H9 (cell line): Measurements from ENCODE around the gene DCXR. TPM values are rescaled to one million over a fixed set of nuclear protein-coding genes. Genes with fewer than 3 reads are reported as not detected.

Experiments used
- DNase-seq: peaks from one replicate; pipeline ENCODE4 v3.0.0-alpha.2; 2017
- H2AFZ ChIP-seq: one replicate; pipeline ENCODE4 v1.6.1; 2013; ENCODE audit warnings: mild to moderate bottlenecking, low read length, control low read depth, moderate library complexity
- H2AK5ac ChIP-seq: 2 replicates; pipeline ENCODE4 v1.6.1; 2013; ENCODE audit warnings: low read length, control low read depth, mixed read lengths; ENCODE audit not compliant: insufficient read length
- H2BK120ac ChIP-seq: one replicate; pipeline ENCODE4 v1.6.1; 2013; ENCODE audit warnings: low read depth, mild to moderate bottlenecking, low read length, control low read depth, inconsistent platforms; ENCODE audit not compliant: poor library complexity, severe bottlenecking
- H2BK12ac ChIP-seq: 2 replicates; pipeline ENCODE4 v1.6.1; 2013; ENCODE audit warnings: low read length, control low read depth, mixed read lengths, low read depth; ENCODE audit not compliant: insufficient read length
- H2BK15ac ChIP-seq: 2 replicates; pipeline ENCODE4 v1.6.1; 2013; ENCODE audit warnings: low read depth, low read length, control low read depth
- H2BK20ac ChIP-seq: one replicate; pipeline ENCODE4 v1.6.1; 2013; ENCODE audit warnings: low read depth, mild to moderate bottlenecking, low read length, control low read depth, inconsistent platforms; ENCODE audit not compliant: poor library complexity, severe bottlenecking
- H2BK5ac ChIP-seq: 2 replicates; pipeline ENCODE4 v1.6.1; 2013; ENCODE audit warnings: low read length, control low read depth, mixed read lengths; ENCODE audit not compliant: insufficient read length
- H3K14ac ChIP-seq: 2 replicates; pipeline ENCODE4 v1.6.1; 2013; ENCODE audit warnings: low read length, control low read depth; ENCODE audit not compliant: insufficient read depth
- H3K18ac ChIP-seq: 2 replicates; pipeline ENCODE4 v1.6.1; 2013; ENCODE audit warnings: low read depth, mild to moderate bottlenecking, mixed read lengths, low read length, control low read depth; ENCODE audit not compliant: insufficient read length
- H3K23ac ChIP-seq: 2 replicates; pipeline ENCODE4 v1.6.1; 2013; ENCODE audit warnings: low read length, control low read depth, mixed read lengths, low read depth; ENCODE audit not compliant: insufficient read length
- H3K23me2 ChIP-seq: 2 replicates; pipeline ENCODE4 v1.6.1; 2013; ENCODE audit warnings: low read depth, mild to moderate bottlenecking, mixed read lengths, low read length, control low read depth; ENCODE audit not compliant: insufficient read length, poor library complexity, severe bottlenecking
- H3K27ac ChIP-seq: 2 replicates; pipeline ENCODE4 v1.5.1; 2013; ENCODE audit warnings: low read length, control low read depth, mixed read lengths, low read depth; ENCODE audit not compliant: insufficient read length
- H3K27me3 ChIP-seq: 2 replicates; pipeline ENCODE4 v1.6.1; 2013; ENCODE audit warnings: low read length, control low read depth, inconsistent platforms; ENCODE audit not compliant: insufficient read depth
- H3K4ac ChIP-seq: 2 replicates; pipeline ENCODE4 v1.6.1; 2013; ENCODE audit warnings: low read depth, mild to moderate bottlenecking, control low read depth, inconsistent platforms, low read length, moderate library complexity
- H3K4me1 ChIP-seq: 2 replicates; pipeline ENCODE4 v1.6.1; 2013; ENCODE audit warnings: low read length, control low read depth, inconsistent platforms; ENCODE audit not compliant: insufficient read depth
- H3K4me2 ChIP-seq: 2 replicates; pipeline ENCODE4 v1.6.1; 2013; ENCODE audit warnings: low read length, control low read depth, mixed read lengths; ENCODE audit not compliant: insufficient read length, insufficient read depth
- H3K56ac ChIP-seq: 2 replicates; pipeline ENCODE4 v1.6.1; 2013; ENCODE audit warnings: low read depth, mild to moderate bottlenecking, mixed read lengths, low read length, control low read depth; ENCODE audit not compliant: insufficient read length
- H3K79me1 ChIP-seq: 2 replicates; pipeline ENCODE4 v1.6.1; 2013; ENCODE audit warnings: low read depth, mild to moderate bottlenecking, moderate library complexity, low read length, control low read depth, inconsistent platforms; ENCODE audit not compliant: insufficient read depth, poor library complexity, severe bottlenecking
- H3K79me2 ChIP-seq: 2 replicates; pipeline ENCODE4 v1.6.1; 2013; ENCODE audit warnings: low read length, control low read depth, inconsistent platforms; ENCODE audit not compliant: insufficient read depth
- H3K9ac ChIP-seq: 2 replicates; pipeline ENCODE4 v1.6.1; 2013; ENCODE audit warnings: low read length, control low read depth, mixed read lengths; ENCODE audit not compliant: insufficient read length; ENCODE audit errors: extremely low read depth
- H3K9me3 ChIP-seq: one replicate; pipeline ENCODE4 v1.6.1; 2013; ENCODE audit warnings: low read depth, low read length, inconsistent platforms; ENCODE audit not compliant: control insufficient read depth
- H3T11ph ChIP-seq: one replicate; pipeline ENCODE4 v1.6.1; 2013; ENCODE audit warnings: mild to moderate bottlenecking, low read length, control low read depth, inconsistent platforms
- H4K20me1 ChIP-seq: one replicate; pipeline ENCODE4 v1.6.1; 2013; ENCODE audit not compliant: control insufficient read depth, insufficient read length, insufficient read depth
- H4K5ac ChIP-seq: 2 replicates; pipeline ENCODE4 v1.6.1; 2013; ENCODE audit warnings: low read depth, mild to moderate bottlenecking, mixed read lengths, low read length, control low read depth; ENCODE audit not compliant: insufficient read length
- H4K8ac ChIP-seq: replicated peaks from 2 replicates; pipeline ENCODE4 v1.6.1; 2013; ENCODE audit warnings: low read length, control low read depth, mixed read lengths, low read depth; ENCODE audit not compliant: insufficient read length
- H4K91ac ChIP-seq: 2 replicates; pipeline ENCODE4 v1.6.1; 2013; ENCODE audit warnings: low read depth, mild to moderate bottlenecking, moderate library complexity, mixed read lengths, low read length, control low read depth; ENCODE audit not compliant: insufficient read length
- H3K27ac Mint-ChIP-seq, 3 experiments: 2 replicates in 2 of 3; 3 replicates in 1 of 3; pipeline ENCODE4 v1.8.0; 2020 to 2021; ENCODE audit warnings: mixed read lengths in 3 of 3, mild to moderate bottlenecking in 1 of 3, moderate library complexity in 1 of 3
- H3K27me3 Mint-ChIP-seq: 2 replicates; pipeline ENCODE4 v1.8.0; 2021; ENCODE audit warnings: low read depth, mild to moderate bottlenecking, moderate library complexity, mixed read lengths
- H3K36me3 Mint-ChIP-seq, 3 experiments: 2 replicates in 2 of 3; 3 replicates in 1 of 3; pipeline ENCODE4 v1.8.0; 2020 to 2021; ENCODE audit warnings: low read depth in 3 of 3, mixed read lengths in 3 of 3; ENCODE audit not compliant: insufficient read depth in 1 of 3
- H3K4me1 Mint-ChIP-seq, 2 experiments: 2 replicates each; pipeline ENCODE4 v1.8.0; 2020; ENCODE audit warnings: mixed read lengths in 2 of 2
- H3K4me3 Mint-ChIP-seq, 2 experiments: 2 replicates in 1 of 2; 3 replicates in 1 of 2; pipeline ENCODE4 v1.8.0; 2020 to 2021; ENCODE audit warnings: mild to moderate bottlenecking in 2 of 2, mixed read lengths in 2 of 2, moderate library complexity in 1 of 2
- H3K9me3 Mint-ChIP-seq, 2 experiments: 2 replicates in 1 of 2; 3 replicates in 1 of 2; pipeline ENCODE4 v1.8.0; 2020; ENCODE audit warnings: mild to moderate bottlenecking in 2 of 2, mixed read lengths in 2 of 2, moderate library complexity in 1 of 2
- WGBS: extraction: QIAGEN DNeasy Blood & Tissue Kit; methylation state at CpG from one replicate; pipeline ENCODE4 v1.1.7; 2013; ENCODE audit warnings: missing lambda C conversion rate, low lambda C conversion rate, mixed read lengths; ENCODE audit not compliant: insufficient read length; ENCODE audit errors: extremely low coverage; 5-methylcytosine and 5-hydroxymethylcytosine counted together
- total RNA-seq: library from RNA; stranded (reverse); gene quantifications from 2 replicates; pipeline ENCODE4 v1.2.1, GENCODE V29; 2021
- TF ChIP-seq, protein P1 (sequence below): fragments of 200-600 bp; sonication (generic); conservative IDR thresholded peaks from 3 replicates; pipeline ENCODE4 v1.8.0; 2021; ENCODE audit warnings: antibody characterized with exemption, mild to moderate bottlenecking

DCXR gene
- total RNA-seq, 1 experiment from 2014 or later, result 93.6 TPM

- H3K9me3 Mint-ChIP-seq, result no peaks in the 10 kb centered on the region
- peaks cover 6 to 31% (median 27%) of the 10 kb centered on the region in 3 experiments; a peak in 6 of 7 replicates for H3K36me3 Mint-ChIP-seq
- Histone ChIP-seq H4K5ac (no peak overlapping the region), H2BK15ac (no peak overlapping the region), H3K9me3 (no peaks in the 10 kb centered on the region), H4K8ac (no peak overlapping the region), H3K23me2 (no peaks in the 10 kb centered on the region), H3K18ac (no peak overlapping the region), H3T11ph (no peak overlapping the region), H4K91ac (no peak overlapping the region), H3K79me1 (peaks cover 2% of the 10 kb centered on the region), H3K9ac (no peak overlapping the region), H3K23ac (no peak overlapping the region), H3K56ac (no peak overlapping the region), H2AFZ (no peak overlapping the region), H2BK120ac (no peak overlapping the region), H2BK5ac (no peak overlapping the region), H3K27ac (no peak overlapping the region), H3K27me3 (no peaks in the 10 kb centered on the region), H2BK12ac (no peak overlapping the region), H3K14ac (no peak overlapping the region), H4K20me1 (no peaks in the 10 kb centered on the region), H2AK5ac (no peak overlapping the region), H3K4me2 (no peak overlapping the region), H3K4ac (no peak overlapping the region), H2BK20ac (no peak overlapping the region), H3K4me1 (no peaks in the 10 kb centered on the region), H3K79me2 (no peaks in the 10 kb centered on the region)
- TF ChIP-seq, protein P1, sequence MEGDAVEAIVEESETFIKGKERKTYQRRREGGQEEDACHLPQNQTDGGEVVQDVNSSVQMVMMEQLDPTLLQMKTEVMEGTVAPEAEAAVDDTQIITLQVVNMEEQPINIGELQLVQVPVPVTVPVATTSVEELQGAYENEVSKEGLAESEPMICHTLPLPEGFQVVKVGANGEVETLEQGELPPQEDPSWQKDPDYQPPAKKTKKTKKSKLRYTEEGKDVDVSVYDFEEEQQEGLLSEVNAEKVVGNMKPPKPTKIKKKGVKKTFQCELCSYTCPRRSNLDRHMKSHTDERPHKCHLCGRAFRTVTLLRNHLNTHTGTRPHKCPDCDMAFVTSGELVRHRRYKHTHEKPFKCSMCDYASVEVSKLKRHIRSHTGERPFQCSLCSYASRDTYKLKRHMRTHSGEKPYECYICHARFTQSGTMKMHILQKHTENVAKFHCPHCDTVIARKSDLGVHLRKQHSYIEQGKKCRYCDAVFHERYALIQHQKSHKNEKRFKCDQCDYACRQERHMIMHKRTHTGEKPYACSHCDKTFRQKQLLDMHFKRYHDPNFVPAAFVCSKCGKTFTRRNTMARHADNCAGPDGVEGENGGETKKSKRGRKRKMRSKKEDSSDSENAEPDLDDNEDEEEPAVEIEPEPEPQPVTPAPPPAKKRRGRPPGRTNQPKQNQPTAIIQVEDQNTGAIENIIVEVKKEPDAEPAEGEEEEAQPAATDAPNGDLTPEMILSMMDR, result no peak
- H3K4me1 Mint-ChIP-seq, result peaks cover 0 to 13% of the 10 kb centered on the region in 2 experiments; a peak in 2 of 4 replicates
- WGBS, result no CpG with 5 or more reads among the region's 16 CpGs
- peak overlapping the region in 1 of 2 experiments; percentile 78; a peak in 1 of 5 replicates for H3K4me3 Mint-ChIP-seq
- no peak overlapping the region for H3K27ac Mint-ChIP-seq
- DNase-seq, result no peak
- H3K27me3 Mint-ChIP-seq, result no peaks in the 10 kb centered on the region; the same call in 1 of the 2 replicates
These were observed 12.0 kb upstream of the DCXR start for GRCh38 chr17:82049521-82049971.
